Kidney epithelial cell (primary cell): ENCODE data around the gene TCEANC. TPM values are rescaled to one million over a fixed set of nuclear protein-coding genes. Genes with fewer than 3 reads are reported as not detected.

Experiments
- DNase-seq: peaks from one replicate; pipeline ENCODE4 v3.0.0-alpha.2; 2010; ENCODE audit warnings: low read depth
- H3K27me3 ChIP-seq: 2 replicates; pipeline ENCODE4 v1.6.0; 2011; ENCODE audit warnings: low read length; ENCODE audit not compliant: control insufficient read depth, insufficient read depth
- H3K36me3 ChIP-seq: 2 replicates; pipeline ENCODE4 v1.5.1; 2011; ENCODE audit warnings: low read length; ENCODE audit not compliant: control insufficient read depth, insufficient read depth
- H3K4me3 ChIP-seq: 2 replicates; pipeline ENCODE4 v1.5.1; 2011; ENCODE audit warnings: low read depth, mild to moderate bottlenecking, control low read depth, low read length
- CTCF ChIP-seq: IDR thresholded peaks from 2 replicates; pipeline ENCODE4 v1.5.1; 2011; ENCODE audit warnings: mild to moderate bottlenecking, moderate library complexity, low read length, control low read depth, inconsistent platforms; ENCODE audit not compliant: insufficient read depth, poor library complexity, severe bottlenecking
- total RNA-seq: library from RNA; depleted of rRNA; stranded (reverse); fragments of >200 nt; gene quantifications from 2 replicates; pipeline ENCODE4 v1.2.3, GENCODE V29; 2015

TCEANC gene
- total RNA-seq, 1 donor from 2014 or later: 3.3 TPM

DNA sequence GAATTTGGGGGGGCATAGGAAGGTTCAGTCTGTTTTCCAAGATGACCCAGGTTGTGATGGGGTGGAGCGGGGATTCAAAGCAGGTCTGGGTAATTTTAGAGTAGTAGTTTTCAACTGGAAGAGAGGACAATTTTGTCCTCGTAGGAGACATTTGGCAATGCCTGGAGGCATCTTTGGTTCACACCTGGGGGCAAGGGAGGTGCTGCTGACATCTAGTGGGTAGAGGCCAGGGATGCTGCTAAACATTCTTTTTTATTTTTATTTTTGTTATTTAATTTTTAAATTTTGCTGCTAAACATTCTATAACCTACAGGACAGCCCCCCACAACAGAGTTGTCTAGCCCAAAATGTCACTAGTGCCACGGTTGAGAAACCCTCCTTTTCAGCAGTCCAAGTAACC lies 37.9 kb downstream of the TCEANC start:
- H3K36me3 ChIP-seq: no peaks in the 10 kb centered on the region
- H3K4me3 ChIP-seq: no peak overlapping the region
- DNase-seq: no peak

DNA sequence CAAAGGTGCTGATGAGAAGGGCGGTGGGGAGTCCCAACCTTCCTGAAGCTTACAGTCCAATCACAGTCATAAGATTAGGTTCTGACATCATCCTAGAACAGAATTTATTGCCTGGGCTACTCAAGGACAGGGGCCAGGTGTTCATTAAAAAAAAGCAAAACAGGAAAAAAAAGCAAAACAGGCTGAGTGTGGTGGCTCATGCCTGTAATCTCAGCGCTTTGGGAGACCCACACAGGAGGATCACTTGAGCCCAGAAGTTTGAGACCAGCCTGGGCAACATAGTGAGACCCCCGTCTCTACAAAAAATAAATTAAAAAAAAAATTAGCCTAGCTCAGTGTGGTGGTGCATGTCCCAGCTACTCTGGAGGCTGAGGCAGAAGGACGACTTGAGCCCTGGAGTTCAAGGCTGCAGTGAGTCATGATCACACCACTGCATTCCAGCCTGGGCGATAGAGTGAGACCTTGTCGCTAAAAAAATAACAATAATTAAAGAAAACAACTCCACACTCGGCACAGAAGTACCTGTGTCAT lies 39.0 kb downstream of the TCEANC start:
- H3K27me3 ChIP-seq: no peaks in the 10 kb centered on the region
- H3K36me3 ChIP-seq: no peaks in the 10 kb centered on the region
- TF ChIP-seq CTCF: no peak
- no peak for DNase-seq
- no peak overlapping the region for H3K4me3 ChIP-seq

More for the DNA sequence above, 37.9 kb downstream of the TCEANC start:
- H3K27me3 ChIP-seq: no peaks in the 10 kb centered on the region
- TF ChIP-seq CTCF: peak; percentile 27

GRCh38 chrX:13692771-13693231 lies 39.9 kb downstream of the TCEANC start:
- no peak for DNase-seq
- no peak for TF ChIP-seq CTCF

GRCh38 chrX:13693341-13693961 lies 40.5 kb downstream of the TCEANC start:
- Histone ChIP-seq H3K36me3 (no peaks in the 10 kb centered on the region), H3K27me3 (no peaks in the 10 kb centered on the region), H3K4me3 (no peak overlapping the region)
- DNase-seq: no peak
- no peak for TF ChIP-seq CTCF

More at GRCh38 chrX:13692771-13693231, 39.9 kb downstream of the TCEANC start:
- Histone ChIP-seq H3K4me3 (no peak overlapping the region), H3K27me3 (no peaks in the 10 kb centered on the region), H3K36me3 (no peaks in the 10 kb centered on the region)

DNA sequence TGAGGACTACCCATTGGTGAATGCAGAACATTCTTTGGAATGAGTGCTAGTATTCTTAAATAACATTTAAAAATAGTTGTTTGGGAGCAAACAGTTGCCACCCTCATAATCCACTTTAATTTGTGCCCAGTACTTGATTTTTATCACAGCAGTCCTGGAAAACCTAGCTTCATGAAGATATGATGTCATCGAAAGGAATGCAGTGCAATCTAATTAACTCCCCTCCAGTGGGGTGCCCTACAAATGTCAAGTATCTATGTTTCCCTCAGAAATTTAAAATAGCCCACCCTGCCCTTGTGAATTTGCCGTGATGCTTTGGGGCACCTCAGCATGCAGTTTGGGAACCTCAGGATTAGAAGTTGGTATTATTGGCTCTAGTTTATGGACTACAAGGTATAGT lies 41.4 kb downstream of the TCEANC start:
- DNase-seq: no peak
- H3K4me3 ChIP-seq: no peak overlapping the region
- no peak for TF ChIP-seq CTCF
- no peaks in the 10 kb centered on the region for H3K36me3 ChIP-seq
- H3K27me3 ChIP-seq: no peaks in the 10 kb centered on the region

- no peak for DNase-seq
- Histone ChIP-seq H3K36me3 (no peaks in the 10 kb centered on the region), H3K27me3 (no peaks in the 10 kb centered on the region), H3K4me3 (no peak overlapping the region)
- TF ChIP-seq CTCF: no peak
These were observed 42.0 kb downstream of the TCEANC start for GRCh38 chrX:13694983-13695382.
